Measurements from ENCODE around the gene MYZAP.

MYZAP gene

GRCh38 chr15:57651445-57651844, 59.7 kb downstream of the MYZAP start:
- no peak for ATAC-seq
- TF ChIP-seq ARNTL (CRISPR knock-in tag; IDR thresholded peaks at IDR 0.05; ENCODE audit: borderline replicate concordance, low read depth) = no peak
- no peak for TF ChIP-seq PPARA (CRISPR knock-in tag; IDR thresholded peaks at IDR 0.05; ENCODE audit: borderline replicate concordance)
- TF ChIP-seq PATZ1 (CRISPR knock-in tag; IDR thresholded peaks at IDR 0.05; ENCODE audit: borderline replicate concordance) = no peak
- no peak for TF ChIP-seq ISL1 (CRISPR knock-in tag; IDR thresholded peaks at IDR 0.05)
- TF ChIP-seq RARB (CRISPR knock-in tag; IDR thresholded peaks at IDR 0.05) = no peak
- TF ChIP-seq GLIS3 (CRISPR knock-in tag; IDR thresholded peaks at IDR 0.05) = no peak
- no peak for TF ChIP-seq TCF4 (CRISPR knock-in tag; IDR thresholded peaks at IDR 0.05; ENCODE audit: borderline replicate concordance)
- TF ChIP-seq CREB5 (CRISPR knock-in tag; IDR thresholded peaks at IDR 0.05; ENCODE audit: low read depth) = no peak
- TF ChIP-seq BACH2 (CRISPR knock-in tag; IDR thresholded peaks at IDR 0.05; ENCODE audit: borderline replicate concordance) = no peak
- no peak for TF ChIP-seq ZNF565 (CRISPR knock-in tag; conservative IDR thresholded peaks at IDR 0.05; ENCODE audit: low read depth)
- TF ChIP-seq TOX (CRISPR knock-in tag; IDR thresholded peaks at IDR 0.05; ENCODE audit: borderline replicate concordance) = no peak
- TF ChIP-seq POU6F1 (CRISPR knock-in tag; IDR thresholded peaks at IDR 0.05; ENCODE audit: borderline replicate concordance, low read depth) = no peak

- no peak for TF ChIP-seq TOX (CRISPR knock-in tag; IDR thresholded peaks at IDR 0.05; ENCODE audit: borderline replicate concordance)
- no peak for ATAC-seq
These were observed 60.8 kb downstream of the MYZAP start for GRCh38 chr15:57652481-57652880.

GRCh38 chr15:57654153-57654852, 62.6 kb downstream of the MYZAP start:
- ATAC-seq = no peak
- no peak for TF ChIP-seq TSHZ2 (CRISPR knock-in tag; IDR thresholded peaks at IDR 0.05)
- no peak for TF ChIP-seq CREB5 (CRISPR knock-in tag; IDR thresholded peaks at IDR 0.05; ENCODE audit: low read depth)
- no peak for TF ChIP-seq ZNF8 (CRISPR knock-in tag; IDR thresholded peaks at IDR 0.05)
- no peak for TF ChIP-seq PATZ1 (CRISPR knock-in tag; IDR thresholded peaks at IDR 0.05; ENCODE audit: borderline replicate concordance)
- no peak for TF ChIP-seq ZC3H10 (CRISPR knock-in tag; IDR thresholded peaks at IDR 0.05)
- TF ChIP-seq ESRRG (CRISPR knock-in tag; IDR thresholded peaks at IDR 0.05) = no peak

Data from SK-N-SH treated with all-trans-retinoic acid at 6 μM for 48 hours (cell line).